GM12891 (cell line): ENCODE results near the gene CASKIN1.

Experiments
- PAX5 ChIP-seq: IDR thresholded peaks from 2 replicates; pipeline ENCODE4 v1.6.1; 2011; ENCODE audit warnings: low read length, moderate library complexity, mild to moderate bottlenecking; ENCODE audit not compliant: insufficient read depth, severe bottlenecking
- POLR2A ChIP-seq: IDR thresholded peaks from 2 replicates; pipeline ENCODE4 v1.6.1; 2011; ENCODE audit warnings: low read depth, low read length, control low read depth
- POLR2AphosphoS5 ChIP-seq: IDR thresholded peaks from 2 replicates; pipeline ENCODE4 v1.6.1; 2011; ENCODE audit warnings: low read depth, low read length, control low read depth
- POU2F2 ChIP-seq: IDR thresholded peaks from 2 replicates; pipeline ENCODE4 v1.6.1; 2011; ENCODE audit warnings: low read depth, mild to moderate bottlenecking, control low read depth, low read length, moderate library complexity
- SPI1 ChIP-seq: IDR thresholded peaks from 2 replicates; pipeline ENCODE4 v1.6.1; 2011; ENCODE audit warnings: low read depth, low read length, control low read depth
- TAF1 ChIP-seq: IDR thresholded peaks from 2 replicates; pipeline ENCODE4 v1.6.1; 2011; ENCODE audit warnings: low read depth, low read length, control low read depth

DNA sequence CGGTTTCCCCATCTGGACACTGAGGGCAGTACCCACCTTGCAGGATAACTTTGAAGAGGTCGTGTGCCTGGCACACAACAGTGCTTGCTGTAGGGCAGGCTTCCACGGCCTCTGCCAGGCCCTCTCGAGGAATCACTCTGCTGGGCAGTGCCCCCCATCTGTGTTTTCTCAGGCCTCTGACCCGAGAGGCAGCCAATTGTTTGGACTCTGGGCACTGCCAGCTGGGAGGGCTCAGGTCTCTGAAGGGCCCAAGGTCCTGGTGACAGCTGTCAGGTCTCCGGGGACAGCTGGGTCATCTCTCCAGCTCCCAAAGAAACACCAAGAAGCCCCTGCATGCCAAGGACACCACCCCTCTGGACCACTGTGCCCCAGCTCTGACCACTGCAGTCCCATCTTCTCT is 49.0 kb downstream of the CASKIN1 start:
- TF ChIP-seq POLR2A: no peak
- no peak for TF ChIP-seq POLR2AphosphoS5
- TF ChIP-seq SPI1: no peak
- TF ChIP-seq TAF1: no peak
- no peak for TF ChIP-seq PAX5
- TF ChIP-seq POU2F2: no peak
